LNCAP (cell line): Measurements from ENCODE around the gene HBE1.

ENCODE experiments used
- CTCF ChIP-seq: fragments of 450-650 bp; IDR thresholded peaks from 2 replicates; pipeline ENCODE4 v1.5.1; 2017; ENCODE audit warnings: mild to moderate bottlenecking

The HBE1 gene

GRCh38 chr11:5288906-5289550, 19.3 kb upstream of the HBE1 start:
- no peak for TF ChIP-seq CTCF

- no peak for TF ChIP-seq CTCF
These were observed 18.6 kb upstream of the HBE1 start for GRCh38 chr11:5288108-5288905.

GRCh38 chr11:5286901-5287300, 17.2 kb upstream of the HBE1 start:
- TF ChIP-seq CTCF: no peak

- TF ChIP-seq CTCF: no peak
These were observed 16.6 kb upstream of the HBE1 start for GRCh38 chr11:5286351-5286750.

GRCh38 chr11:5285703-5286340, 16.1 kb upstream of the HBE1 start:
- no peak for TF ChIP-seq CTCF

- no peak for TF ChIP-seq CTCF
These were observed 14.9 kb upstream of the HBE1 start for GRCh38 chr11:5284637-5285036.

- TF ChIP-seq CTCF: no peak
These were observed 14.1 kb upstream of the HBE1 start for GRCh38 chr11:5283882-5284281.
